ENCODE measurements around the gene FUT7.

- TF ChIP-seq EZH2 (IDR thresholded peaks at IDR 0.05; ENCODE audit: borderline replicate concordance, low read depth, low read length, poor library complexity, severe bottlenecking), result no peak
- no peak for TF ChIP-seq CTCF (conservative IDR thresholded peaks at IDR 0.05; ENCODE audit: low read depth, low read length)
These were observed 43.4 kb upstream of the FUT7 start for GRCh38 chr9:137075275-137075775.
